GM23338 (cell line): Measurements from ENCODE around the gene STAC2.

Experiments used
- CREB1 ChIP-seq: fragments of 250-450 bp; sonication (Bioruptor Pico); IDR thresholded peaks from 2 replicates; pipeline ENCODE4 v1.5.0; 2020; ENCODE audit warnings: low read depth, mild to moderate bottlenecking, moderate library complexity
- CTCF ChIP-seq, 2 experiments: fragments of 200-600 bp in 1 of 2; sonication (generic) in 1 of 2; conservative IDR thresholded peaks; 2 replicates each; pipeline versions ENCODE4 v1.5.1 to v1.6.1; 2016 to 2017; ENCODE audit warnings: antibody characterized with exemption in 2 of 2, low read depth in 2 of 2, mild to moderate bottlenecking in 2 of 2, moderate library complexity in 1 of 2
- EZH2 ChIP-seq: fragments of 200-600 bp; sonication (generic); IDR thresholded peaks from one replicate; pipeline ENCODE4 v1.8.0; 2017; ENCODE audit warnings: antibody characterized with exemption, mild to moderate bottlenecking, low read depth; ENCODE audit not compliant: unreplicated experiment
- EZH2phosphoT487 ChIP-seq: fragments of 200-600 bp; sonication (generic); IDR thresholded peaks from one replicate; pipeline ENCODE4 v1.8.1; 2018; ENCODE audit warnings: antibody characterized with exemption; ENCODE audit not compliant: unreplicated experiment
- JUNB ChIP-seq: IDR thresholded peaks from one replicate; pipeline ENCODE4 v1.6.1; 2016; ENCODE audit warnings: antibody characterized with exemption; ENCODE audit not compliant: unreplicated experiment
- POLR2AphosphoS5 ChIP-seq: IDR thresholded peaks from 2 replicates; pipeline ENCODE4 v1.6.1; 2016; ENCODE audit warnings: antibody characterized with exemption, low read depth
- REST ChIP-seq: IDR thresholded peaks from one replicate; pipeline ENCODE4 v1.6.1; 2018; ENCODE audit warnings: antibody characterized with exemption; ENCODE audit not compliant: unreplicated experiment
- STAT1 ChIP-seq: IDR thresholded peaks from one replicate; pipeline ENCODE4 v1.6.1; 2016; ENCODE audit warnings: antibody characterized with exemption; ENCODE audit not compliant: unreplicated experiment
- ZNF331 ChIP-seq: fragments of 250-450 bp; sonication (Bioruptor Pico); IDR thresholded peaks from 2 replicates; pipeline ENCODE4 v1.5.0; 2020; ENCODE audit warnings: low read depth, mild to moderate bottlenecking, moderate library complexity
- TF ChIP-seq, protein P1 (sequence below): fragments of 250-450 bp; sonication (Bioruptor Pico); IDR thresholded peaks from 2 replicates; pipeline ENCODE4 v1.5.0; 2020; ENCODE audit warnings: mild to moderate bottlenecking, moderate library complexity

GRCh38 chr17:39193346-39193745 lies 32.4 kb downstream of the STAC2 start:
- TF ChIP-seq CTCF (conservative IDR thresholded peaks at IDR 0.05; ENCODE audit: low read depth in 2 of 2) (no peak), POLR2AphosphoS5 (no peak), EZH2 (no peak), JUNB (no peak), CREB1 (CRISPR knock-in tag) (no peak), REST (no peak), EZH2phosphoT487 (no peak), STAT1 (no peak), ZNF331 (no peak)
- TF ChIP-seq, protein P1, sequence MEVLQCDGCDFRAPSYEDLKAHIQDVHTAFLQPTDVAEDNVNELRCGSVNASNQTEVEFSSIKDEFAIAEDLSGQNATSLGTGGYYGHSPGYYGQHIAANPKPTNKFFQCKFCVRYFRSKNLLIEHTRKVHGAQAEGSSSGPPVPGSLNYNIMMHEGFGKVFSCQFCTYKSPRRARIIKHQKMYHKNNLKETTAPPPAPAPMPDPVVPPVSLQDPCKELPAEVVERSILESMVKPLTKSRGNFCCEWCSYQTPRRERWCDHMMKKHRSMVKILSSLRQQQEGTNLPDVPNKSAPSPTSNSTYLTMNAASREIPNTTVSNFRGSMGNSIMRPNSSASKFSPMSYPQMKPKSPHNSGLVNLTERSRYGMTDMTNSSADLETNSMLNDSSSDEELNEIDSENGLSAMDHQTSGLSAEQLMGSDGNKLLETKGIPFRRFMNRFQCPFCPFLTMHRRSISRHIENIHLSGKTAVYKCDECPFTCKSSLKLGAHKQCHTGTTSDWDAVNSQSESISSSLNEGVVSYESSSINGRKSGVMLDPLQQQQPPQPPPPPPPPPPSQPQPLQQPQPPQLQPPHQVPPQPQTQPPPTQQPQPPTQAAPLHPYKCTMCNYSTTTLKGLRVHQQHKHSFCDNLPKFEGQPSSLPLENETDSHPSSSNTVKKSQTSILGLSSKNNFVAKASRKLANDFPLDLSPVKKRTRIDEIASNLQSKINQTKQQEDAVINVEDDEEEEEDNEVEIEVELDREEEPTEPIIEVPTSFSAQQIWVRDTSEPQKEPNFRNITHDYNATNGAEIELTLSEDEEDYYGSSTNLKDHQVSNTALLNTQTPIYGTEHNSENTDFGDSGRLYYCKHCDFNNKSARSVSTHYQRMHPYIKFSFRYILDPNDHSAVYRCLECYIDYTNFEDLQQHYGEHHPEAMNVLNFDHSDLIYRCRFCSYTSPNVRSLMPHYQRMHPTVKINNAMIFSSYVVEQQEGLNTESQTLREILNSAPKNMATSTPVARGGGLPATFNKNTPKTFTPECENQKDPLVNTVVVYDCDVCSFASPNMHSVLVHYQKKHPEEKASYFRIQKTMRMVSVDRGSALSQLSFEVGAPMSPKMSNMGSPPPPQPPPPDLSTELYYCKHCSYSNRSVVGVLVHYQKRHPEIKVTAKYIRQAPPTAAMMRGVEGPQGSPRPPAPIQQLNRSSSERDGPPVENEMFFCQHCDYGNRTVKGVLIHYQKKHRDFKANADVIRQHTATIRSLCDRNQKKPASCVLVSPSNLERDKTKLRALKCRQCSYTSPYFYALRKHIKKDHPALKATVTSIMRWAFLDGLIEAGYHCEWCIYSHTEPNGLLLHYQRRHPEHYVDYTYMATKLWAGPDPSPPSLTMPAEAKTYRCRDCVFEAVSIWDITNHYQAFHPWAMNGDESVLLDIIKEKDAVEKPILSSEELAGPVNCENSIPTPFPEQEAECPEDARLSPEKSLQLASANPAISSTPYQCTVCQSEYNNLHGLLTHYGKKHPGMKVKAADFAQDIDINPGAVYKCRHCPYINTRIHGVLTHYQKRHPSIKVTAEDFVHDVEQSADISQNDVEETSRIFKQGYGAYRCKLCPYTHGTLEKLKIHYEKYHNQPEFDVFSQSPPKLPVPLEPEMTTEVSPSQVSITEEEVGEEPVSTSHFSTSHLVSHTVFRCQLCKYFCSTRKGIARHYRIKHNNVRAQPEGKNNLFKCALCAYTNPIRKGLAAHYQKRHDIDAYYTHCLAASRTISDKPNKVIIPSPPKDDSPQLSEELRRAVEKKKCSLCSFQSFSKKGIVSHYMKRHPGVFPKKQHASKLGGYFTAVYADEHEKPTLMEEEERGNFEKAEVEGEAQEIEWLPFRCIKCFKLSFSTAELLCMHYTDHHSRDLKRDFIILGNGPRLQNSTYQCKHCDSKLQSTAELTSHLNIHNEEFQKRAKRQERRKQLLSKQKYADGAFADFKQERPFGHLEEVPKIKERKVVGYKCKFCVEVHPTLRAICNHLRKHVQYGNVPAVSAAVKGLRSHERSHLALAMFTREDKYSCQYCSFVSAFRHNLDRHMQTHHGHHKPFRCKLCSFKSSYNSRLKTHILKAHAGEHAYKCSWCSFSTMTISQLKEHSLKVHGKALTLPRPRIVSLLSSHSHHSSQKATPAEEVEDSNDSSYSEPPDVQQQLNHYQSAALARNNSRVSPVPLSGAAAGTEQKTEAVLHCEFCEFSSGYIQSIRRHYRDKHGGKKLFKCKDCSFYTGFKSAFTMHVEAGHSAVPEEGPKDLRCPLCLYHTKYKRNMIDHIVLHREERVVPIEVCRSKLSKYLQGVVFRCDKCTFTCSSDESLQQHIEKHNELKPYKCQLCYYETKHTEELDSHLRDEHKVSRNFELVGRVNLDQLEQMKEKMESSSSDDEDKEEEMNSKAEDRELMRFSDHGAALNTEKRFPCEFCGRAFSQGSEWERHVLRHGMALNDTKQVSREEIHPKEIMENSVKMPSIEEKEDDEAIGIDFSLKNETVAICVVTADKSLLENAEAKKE (CRISPR knock-in tag), result no peak
